Measurements from ENCODE around the gene SPACA9. TPM values are rescaled to one million over a fixed set of nuclear protein-coding genes. Genes with fewer than 3 reads are reported as not detected.

The SPACA9 gene
- polyA plus RNA-seq, 3 donors, result 0.28 to 0.95 (median 0.57) TPM

DNA sequence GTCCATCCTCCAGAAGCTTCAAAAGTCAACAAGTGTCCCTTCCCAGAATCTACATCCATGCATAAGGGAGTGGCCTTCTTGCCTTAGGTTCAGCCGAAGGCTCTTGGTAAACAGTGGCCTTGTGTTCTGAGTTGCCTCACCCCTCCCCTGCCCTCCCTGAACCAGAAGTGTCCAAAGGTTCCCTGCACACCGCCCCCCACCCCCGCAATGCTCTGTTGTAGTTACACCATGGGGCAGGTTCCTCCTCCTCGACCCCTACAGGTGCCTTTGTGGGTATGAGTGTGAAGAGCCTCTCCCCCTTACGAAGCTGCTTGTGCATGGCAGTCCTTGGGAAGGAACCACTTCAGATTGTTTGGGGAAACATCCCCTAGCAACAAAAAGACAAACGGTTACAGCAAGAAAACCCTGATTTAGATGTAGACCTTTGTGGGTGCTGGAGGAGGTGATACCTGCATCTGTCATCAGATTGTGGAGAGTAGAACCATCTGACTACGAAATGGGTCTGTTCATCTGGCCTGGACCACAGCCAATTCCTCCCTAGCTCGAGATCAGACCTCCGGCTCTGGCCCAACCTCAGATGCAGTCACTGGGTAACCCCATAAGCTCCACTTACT lies 7.1 kb downstream of the SPACA9 start:
- H2AFZ ChIP-seq (ENCODE audit: insufficient read depth, low read depth, low read length, poor library complexity, severe bottlenecking), result no peak overlapping the region
- H3K27me3 Mint-ChIP-seq (ENCODE audit: low read depth in 3 of 3), result peaks cover 7 to 10% (median 8%) of the 10 kb centered on the region in 3 donors
- H3K4me1 ChIP-seq (ENCODE audit: control insufficient read depth in 1 of 2, insufficient read depth in 2 of 2, low read length in 2 of 2), result peaks cover 5 to 7% of the 10 kb centered on the region in 2 donors
- 56% methylated on average over 4 of the region's 9 CpGs for WGBS (ENCODE audit: insufficient coverage)
- H3K4me1 Mint-ChIP-seq, result peaks cover 6% of the 10 kb centered on the region
- no peak overlapping the region for H3K27ac ChIP-seq (ENCODE audit: low read depth in 1 of 2, low read length in 2 of 2)
- intact Hi-C loops (cut with micrococcal nuclease), result no loop called here
- no peak for DNase-seq
- no peaks in the 10 kb centered on the region for H3K36me3 Mint-ChIP-seq
- no peak overlapping the region for H3K4me3 ChIP-seq (replicated peaks in 1 of 3; ENCODE audit: low read depth in 2 of 3, low read length in 3 of 3)
- H3K79me2 ChIP-seq (ENCODE audit: insufficient read depth, low read length), result no peaks in the 10 kb centered on the region
- H4K20me1 ChIP-seq (ENCODE audit: insufficient read depth, low read length), result no peaks in the 10 kb centered on the region
- no peaks in the 10 kb centered on the region for H3K36me3 ChIP-seq (replicated peaks in 1 of 2; ENCODE audit: control insufficient read depth in 1 of 2, insufficient read depth in 2 of 2, low read length in 2 of 2)
- H3K9ac ChIP-seq (ENCODE audit: insufficient read depth, low read length, poor library complexity, severe bottlenecking), result no peak overlapping the region
- H3K27ac Mint-ChIP-seq, result no peak overlapping the region
- H3K9me3 ChIP-seq (replicated peaks in 1 of 2; ENCODE audit: control insufficient read depth in 1 of 2, insufficient read depth in 1 of 2, low read length in 2 of 2), result no peaks in the 10 kb centered on the region
- no peak overlapping the region for H3K4me2 ChIP-seq (replicated peaks; ENCODE audit: extremely low read depth, low read length, poor library complexity, severe bottlenecking)
- TF ChIP-seq, protein P1, sequence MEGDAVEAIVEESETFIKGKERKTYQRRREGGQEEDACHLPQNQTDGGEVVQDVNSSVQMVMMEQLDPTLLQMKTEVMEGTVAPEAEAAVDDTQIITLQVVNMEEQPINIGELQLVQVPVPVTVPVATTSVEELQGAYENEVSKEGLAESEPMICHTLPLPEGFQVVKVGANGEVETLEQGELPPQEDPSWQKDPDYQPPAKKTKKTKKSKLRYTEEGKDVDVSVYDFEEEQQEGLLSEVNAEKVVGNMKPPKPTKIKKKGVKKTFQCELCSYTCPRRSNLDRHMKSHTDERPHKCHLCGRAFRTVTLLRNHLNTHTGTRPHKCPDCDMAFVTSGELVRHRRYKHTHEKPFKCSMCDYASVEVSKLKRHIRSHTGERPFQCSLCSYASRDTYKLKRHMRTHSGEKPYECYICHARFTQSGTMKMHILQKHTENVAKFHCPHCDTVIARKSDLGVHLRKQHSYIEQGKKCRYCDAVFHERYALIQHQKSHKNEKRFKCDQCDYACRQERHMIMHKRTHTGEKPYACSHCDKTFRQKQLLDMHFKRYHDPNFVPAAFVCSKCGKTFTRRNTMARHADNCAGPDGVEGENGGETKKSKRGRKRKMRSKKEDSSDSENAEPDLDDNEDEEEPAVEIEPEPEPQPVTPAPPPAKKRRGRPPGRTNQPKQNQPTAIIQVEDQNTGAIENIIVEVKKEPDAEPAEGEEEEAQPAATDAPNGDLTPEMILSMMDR (IDR thresholded peaks at IDR 0.05), result no peak
- H3K9me3 Mint-ChIP-seq, result peaks cover 0 to 8% (median 5%) of the 10 kb centered on the region in 7 donors
- no peak overlapping the region for H3K4me3 Mint-ChIP-seq
- no peaks in the 10 kb centered on the region for H3K27me3 ChIP-seq (ENCODE audit: control insufficient read depth in 2 of 2, insufficient read depth in 2 of 2, low read length in 2 of 2)

DNA sequence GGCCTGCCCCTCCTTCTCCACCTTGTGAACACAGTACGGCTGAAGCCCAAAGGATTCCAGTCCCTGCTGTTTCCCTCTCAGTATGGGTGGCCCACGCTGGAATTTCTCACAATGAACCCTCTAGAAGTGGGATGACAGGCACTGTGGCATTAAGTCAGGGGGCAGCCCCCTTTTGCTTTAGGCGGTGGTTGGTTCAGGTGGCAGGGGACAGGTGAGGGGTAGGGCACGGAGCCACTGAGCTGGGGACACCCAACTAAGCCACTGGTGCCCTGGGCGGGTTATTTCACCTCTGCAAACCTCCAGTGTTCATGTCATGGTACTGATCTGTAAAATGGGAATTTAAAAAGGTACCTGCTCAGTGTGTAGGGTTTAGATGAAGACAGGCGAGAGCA lies 7.6 kb downstream of the SPACA9 start:
- H4K20me1 ChIP-seq (ENCODE audit: insufficient read depth, low read length), result no peaks in the 10 kb centered on the region
- no peaks in the 10 kb centered on the region for H3K9me3 ChIP-seq (replicated peaks in 1 of 2; ENCODE audit: control insufficient read depth in 1 of 2, insufficient read depth in 1 of 2, low read length in 2 of 2)
- H3K4me2 ChIP-seq (replicated peaks; ENCODE audit: extremely low read depth, low read length, poor library complexity, severe bottlenecking), result no peak overlapping the region
- H3K27me3 ChIP-seq (ENCODE audit: control insufficient read depth in 2 of 2, insufficient read depth in 2 of 2, low read length in 2 of 2), result no peaks in the 10 kb centered on the region
- H3K9ac ChIP-seq (ENCODE audit: insufficient read depth, low read length, poor library complexity, severe bottlenecking), result no peak overlapping the region
- intact Hi-C loops (cut with micrococcal nuclease), result no loop called here
- H3K27ac ChIP-seq (ENCODE audit: low read depth in 1 of 2, low read length in 2 of 2), result no peak overlapping the region
- DNase-seq, result no peak
- no peak overlapping the region for H2AFZ ChIP-seq (ENCODE audit: insufficient read depth, low read depth, low read length, poor library complexity, severe bottlenecking)
- H3K4me3 Mint-ChIP-seq, result no peak overlapping the region
- no peaks in the 10 kb centered on the region for H3K79me2 ChIP-seq (ENCODE audit: insufficient read depth, low read length)
- 95% methylated on average over 3 of the region's 6 CpGs for WGBS (ENCODE audit: insufficient coverage)
- H3K9me3 Mint-ChIP-seq, result peaks cover 0 to 8% (median 5%) of the 10 kb centered on the region in 7 donors
- TF ChIP-seq, protein P1 (IDR thresholded peaks at IDR 0.05), result no peak
- H3K36me3 ChIP-seq (replicated peaks in 1 of 2; ENCODE audit: control insufficient read depth in 1 of 2, insufficient read depth in 2 of 2, low read length in 2 of 2), result no peaks in the 10 kb centered on the region
- peaks cover 7 to 10% (median 7%) of the 10 kb centered on the region in 3 donors for H3K27me3 Mint-ChIP-seq (ENCODE audit: low read depth in 3 of 3)
- peaks cover 6% of the 10 kb centered on the region for H3K4me1 Mint-ChIP-seq
- H3K4me1 ChIP-seq (ENCODE audit: control insufficient read depth in 1 of 2, insufficient read depth in 2 of 2, low read length in 2 of 2), result peaks cover 5 to 7% of the 10 kb centered on the region in 2 donors
- no peak overlapping the region for H3K27ac Mint-ChIP-seq
- H3K36me3 Mint-ChIP-seq, result no peaks in the 10 kb centered on the region
- no peak overlapping the region for H3K4me3 ChIP-seq (replicated peaks in 1 of 3; ENCODE audit: low read depth in 2 of 3, low read length in 3 of 3)
